Chondrocyte (in vitro differentiated cells): ENCODE measurements around the gene RAB17. TPM values are rescaled to one million over a fixed set of nuclear protein-coding genes. Genes with fewer than 3 reads are reported as not detected.

ENCODE experiments used
- DNase-seq: peaks from one replicate; pipeline ENCODE4 v3.0.0; 2021; ENCODE audit warnings: mixed read lengths, low spot score
- H3K27ac Mint-ChIP-seq: one replicate; pipeline ENCODE4 v1.8.0; 2021; ENCODE audit warnings: mild to moderate bottlenecking, moderate library complexity, mixed read lengths; ENCODE audit not compliant: unreplicated experiment
- H3K27me3 Mint-ChIP-seq: 2 replicates; pipeline ENCODE4 v1.8.0; 2021; ENCODE audit warnings: low read depth, mixed read lengths
- H3K36me3 Mint-ChIP-seq: 2 replicates; pipeline ENCODE4 v1.8.0; 2021; ENCODE audit warnings: low read depth, mixed read lengths
- H3K4me1 Mint-ChIP-seq: 2 replicates; pipeline ENCODE4 v1.8.0; 2021; ENCODE audit warnings: low read depth, mild to moderate bottlenecking, mixed read lengths
- H3K4me3 Mint-ChIP-seq: one replicate; pipeline ENCODE4 v1.8.0; 2021; ENCODE audit warnings: mild to moderate bottlenecking, moderate library complexity, mixed read lengths; ENCODE audit not compliant: unreplicated experiment
- H3K9me3 Mint-ChIP-seq: 2 replicates; pipeline ENCODE4 v1.8.0; 2021; ENCODE audit warnings: low read depth, mixed read lengths
- CTCF ChIP-seq: fragments of 200-600 bp; sonication (generic); IDR thresholded peaks from 2 replicates; pipeline ENCODE4 v1.5.0; 2021; ENCODE audit warnings: antibody characterized with exemption, mild to moderate bottlenecking, moderate library complexity
- total RNA-seq: library from RNA; stranded (reverse); gene quantifications from 3 replicates; pipeline ENCODE4 v1.2.1, GENCODE V29; 2021

RAB17 gene
- total RNA-seq, 1 donor from 2014 or later, result 0.25 TPM

- no peaks in the 10 kb centered on the region for H3K27me3 Mint-ChIP-seq
- H3K4me3 Mint-ChIP-seq, result no peak overlapping the region
- H3K4me1 Mint-ChIP-seq, result no peaks in the 10 kb centered on the region
- H3K36me3 Mint-ChIP-seq, result peaks cover 1% of the 10 kb centered on the region
- no peak overlapping the region for H3K27ac Mint-ChIP-seq
- peaks cover 3% of the 10 kb centered on the region for H3K9me3 Mint-ChIP-seq
- no peak for TF ChIP-seq CTCF
- DNase-seq, result peak; percentile 79
Observed at GRCh38 chr2:237547841-237548416, 42.6 kb downstream of the RAB17 start.

GRCh38 chr2:237546876-237547395, 43.6 kb downstream of the RAB17 start:
- H3K36me3 Mint-ChIP-seq, result peaks cover 1% of the 10 kb centered on the region
- TF ChIP-seq CTCF, result no peak
- no peaks in the 10 kb centered on the region for H3K4me1 Mint-ChIP-seq
- no peaks in the 10 kb centered on the region for H3K9me3 Mint-ChIP-seq
- peak; percentile 68 for DNase-seq
- no peak overlapping the region for H3K27ac Mint-ChIP-seq
- H3K27me3 Mint-ChIP-seq, result no peaks in the 10 kb centered on the region
- no peak overlapping the region for H3K4me3 Mint-ChIP-seq

GRCh38 chr2:237546040-237546875, 44.3 kb downstream of the RAB17 start:
- H3K36me3 Mint-ChIP-seq, result peaks cover 3% of the 10 kb centered on the region
- no peak for TF ChIP-seq CTCF
- no peak overlapping the region for H3K4me3 Mint-ChIP-seq
- H3K9me3 Mint-ChIP-seq, result peaks cover 3% of the 10 kb centered on the region
- H3K4me1 Mint-ChIP-seq, result no peaks in the 10 kb centered on the region
- H3K27ac Mint-ChIP-seq, result no peak overlapping the region
- peak; percentile 28 for DNase-seq
- no peaks in the 10 kb centered on the region for H3K27me3 Mint-ChIP-seq

GRCh38 chr2:237542001-237542704, 48.4 kb downstream of the RAB17 start:
- no peak for TF ChIP-seq CTCF
- no peak overlapping the region for H3K27ac Mint-ChIP-seq
- H3K4me3 Mint-ChIP-seq, result no peak overlapping the region
- peaks cover 6% of the 10 kb centered on the region for H3K4me1 Mint-ChIP-seq
- peaks cover 3% of the 10 kb centered on the region for H3K9me3 Mint-ChIP-seq
- peaks cover 3% of the 10 kb centered on the region for H3K36me3 Mint-ChIP-seq
- H3K27me3 Mint-ChIP-seq, result no peaks in the 10 kb centered on the region
- DNase-seq, result no peak

GRCh38 chr2:237541243-237541642, 49.3 kb downstream of the RAB17 start:
- no peak for TF ChIP-seq CTCF
- Mint-ChIP-seq H3K9me3 (peaks cover 3% of the 10 kb centered on the region), H3K4me3 (no peak overlapping the region), H3K27ac (no peak overlapping the region), H3K27me3 (no peaks in the 10 kb centered on the region), H3K36me3 (peaks cover 2% of the 10 kb centered on the region), H3K4me1 (peaks cover 6% of the 10 kb centered on the region)
- no peak for DNase-seq
